HTR-8/SVneo (cell line): ENCODE results near the gene SERINC2.
"Not testable (repeated sequence)": the region's sequence is repeated elsewhere in the genome, so short reads cannot be mapped to it uniquely, and the experiment has no call there.

Experiments
- DNase-seq: peaks from one replicate; pipeline ENCODE4 v3.0.0; 2011; ENCODE audit warnings: low spot score, mixed read lengths; ENCODE audit not compliant: insufficient read length
- FAIRE-seq: peaks from 2 replicates; lab custom pipeline; 2011; peaks lifted over from hg19 to GRCh38; lab: Jason Lieb, UNC

The SERINC2 gene

GRCh38 chr1:31453384-31454079 is 40.5 kb downstream of the SERINC2 start:
- FAIRE-seq = no peak

GRCh38 chr1:31458287-31458896 is 45.4 kb downstream of the SERINC2 start:
- FAIRE-seq = no peak
- DNase-seq = no peak

More at GRCh38 chr1:31453384-31454079, 40.5 kb downstream of the SERINC2 start:
- DNase-seq = no peak

GRCh38 chr1:31460027-31460426 is 47.0 kb downstream of the SERINC2 start:
- no peak for FAIRE-seq
- no peak for DNase-seq

- FAIRE-seq (no peak), DNase-seq (no peak)
These were observed 54.1 kb downstream of the SERINC2 start for GRCh38 chr1:31467005-31467674.

- DNase-seq = no peak
- FAIRE-seq = no peak
These were observed 57.8 kb downstream of the SERINC2 start for GRCh38 chr1:31470794-31471315.

GRCh38 chr1:31471452-31472313 is 58.7 kb downstream of the SERINC2 start:
- not testable (repeated sequence) for DNase-seq, FAIRE-seq

- FAIRE-seq, DNase-seq: not testable (repeated sequence)
These were observed 59.3 kb downstream of the SERINC2 start for GRCh38 chr1:31472314-31472651.

- DNase-seq, FAIRE-seq: not testable (repeated sequence)
These were observed 59.7 kb downstream of the SERINC2 start for GRCh38 chr1:31472673-31473072.

GRCh38 chr1:31473508-31473907 is 60.5 kb downstream of the SERINC2 start:
- not testable (repeated sequence) for FAIRE-seq

GRCh38 chr1:31474567-31474966 is 61.6 kb downstream of the SERINC2 start:
- not testable (repeated sequence) for DNase-seq, FAIRE-seq

More at GRCh38 chr1:31473508-31473907, 60.5 kb downstream of the SERINC2 start:
- not testable (repeated sequence) for DNase-seq

- no peak for FAIRE-seq
- DNase-seq = no peak
These were observed 64.2 kb downstream of the SERINC2 start for GRCh38 chr1:31476891-31477846.

GRCh38 chr1:31478167-31478566 is 65.2 kb downstream of the SERINC2 start:
- DNase-seq = no peak
- no peak for FAIRE-seq

GRCh38 chr1:31479811-31480210 is 66.8 kb downstream of the SERINC2 start:
- no peak for FAIRE-seq
- no peak for DNase-seq

- FAIRE-seq, DNase-seq: not testable (repeated sequence)
These were observed 67.4 kb downstream of the SERINC2 start for GRCh38 chr1:31480426-31480825.

- FAIRE-seq = no peak
- DNase-seq = no peak
These were observed 69.5 kb downstream of the SERINC2 start for GRCh38 chr1:31482482-31483011.

GRCh38 chr1:31483012-31483946 is 70.3 kb downstream of the SERINC2 start:
- DNase-seq (peak; percentile 11), FAIRE-seq (no peak)
